HT1080 (cell line): ENCODE measurements around the gene NRL. TPM values are rescaled to one million over a fixed set of nuclear protein-coding genes. Genes with fewer than 3 reads are reported as not detected.

Experiments used
- DNase-seq: peaks from one replicate; pipeline ENCODE4 v3.0.0-alpha.2; 2015; ENCODE audit warnings: low read depth
- total RNA-seq: library from RNA; depleted of rRNA; stranded (reverse); fragments of >200 nt; shearing (Covaris generic); gene quantifications from 2 replicates; pipeline ENCODE4 v1.2.3, GENCODE V29; 2014

NRL gene
- total RNA-seq, 1 experiment from 2014 or later = 4.4 TPM

GRCh38 chr14:24083462-24083861 is 31.3 kb downstream of the NRL start:
- no peak for DNase-seq

GRCh38 chr14:24082411-24083080 is 32.2 kb downstream of the NRL start:
- no peak for DNase-seq

- DNase-seq = no peak
Observed at GRCh38 chr14:24081739-24082211, 33.0 kb downstream of the NRL start.

DNA sequence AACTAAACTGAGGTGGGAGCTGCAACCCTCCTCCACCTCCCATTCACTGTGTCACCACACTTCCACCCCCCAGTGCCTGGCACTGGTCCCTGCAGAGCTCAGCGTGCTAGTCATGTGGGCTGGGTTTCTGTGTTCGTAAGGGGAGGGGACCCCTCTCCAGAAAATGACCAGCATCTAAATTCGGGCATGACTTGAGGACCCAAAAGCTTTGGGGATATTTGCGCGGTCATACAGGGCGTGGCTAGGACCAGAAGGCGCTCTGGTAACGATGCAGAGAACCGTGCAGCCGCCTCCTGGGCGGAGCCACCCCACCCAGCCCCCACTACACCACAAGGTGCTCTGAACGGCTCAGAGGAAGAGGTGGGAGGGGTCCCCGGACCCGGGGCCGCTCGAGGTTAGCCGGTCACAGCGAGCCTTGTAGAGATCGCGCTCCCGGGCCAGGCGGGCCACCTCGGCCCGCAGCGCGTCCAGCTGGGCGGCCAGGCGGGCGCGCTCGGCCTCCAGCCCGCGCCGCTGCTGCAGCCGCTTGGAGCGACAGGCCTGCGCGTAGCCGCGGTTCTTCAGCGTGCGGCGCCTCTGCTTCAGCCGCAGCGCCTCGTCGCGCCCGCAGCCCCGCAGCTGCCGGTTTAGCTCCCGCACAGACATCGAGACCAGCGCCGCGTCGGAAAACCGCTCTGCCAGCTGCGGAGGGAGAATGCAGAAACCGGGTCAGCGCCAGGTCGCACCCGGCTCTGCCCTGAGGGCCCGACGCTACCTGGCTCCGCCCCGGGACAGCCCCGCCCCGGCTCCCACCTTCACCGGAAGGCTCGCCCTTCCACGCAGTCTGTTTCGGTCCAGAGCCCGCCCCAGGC is 33.6 kb downstream of the NRL start:
- DNase-seq = no peak

DNA sequence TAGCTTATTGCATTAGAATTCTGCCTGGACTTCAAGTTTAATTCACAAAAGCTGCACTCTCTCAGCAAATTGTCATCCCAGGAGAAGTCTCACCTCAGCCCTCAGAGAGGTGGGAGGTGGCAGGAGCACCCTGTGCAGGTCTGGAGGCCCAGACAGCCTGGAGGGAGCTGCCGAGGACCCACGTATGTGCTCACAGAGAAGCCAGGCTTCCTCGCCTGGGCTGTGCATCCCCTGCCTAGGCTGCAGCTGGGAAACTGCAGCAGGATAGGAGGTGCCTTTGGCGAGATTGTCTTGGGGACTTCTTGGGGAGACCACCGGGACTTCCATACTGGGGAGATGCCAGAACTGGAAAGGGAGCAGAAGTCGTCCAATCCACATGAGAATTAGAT is 34.6 kb downstream of the NRL start:
- DNase-seq = no peak

DNA sequence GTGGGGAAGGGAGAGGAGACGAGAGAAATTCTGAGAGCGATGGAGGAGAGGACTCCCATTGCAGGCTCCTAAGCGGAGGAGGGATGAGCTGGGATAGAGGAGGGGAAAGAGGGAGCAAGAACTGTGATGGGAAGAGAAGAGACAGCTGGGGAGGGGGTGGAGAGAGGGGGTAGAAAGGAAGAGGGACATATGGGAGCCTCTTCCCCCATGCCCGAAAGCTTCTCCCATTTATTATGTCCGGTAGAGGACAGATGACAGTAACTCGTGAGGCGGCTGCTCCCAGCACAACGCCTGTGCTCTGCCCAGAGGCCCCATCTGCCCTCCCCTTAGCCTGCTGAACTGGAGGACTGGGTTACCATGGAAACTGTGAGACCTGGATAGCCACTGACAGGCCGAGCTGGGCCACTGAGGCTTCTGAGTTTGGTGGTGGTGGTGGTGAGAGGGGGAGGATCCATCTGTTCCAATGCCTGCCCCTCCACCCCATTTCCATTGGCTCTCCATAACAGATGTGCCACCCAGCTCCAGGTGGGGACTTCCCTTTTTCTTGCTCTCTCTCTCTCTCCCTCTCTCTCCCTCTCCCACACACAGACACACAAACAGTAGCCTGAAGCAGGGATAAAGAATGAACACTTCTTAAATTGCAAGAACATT is 35.1 kb downstream of the NRL start:
- DNase-seq = no peak

DNA sequence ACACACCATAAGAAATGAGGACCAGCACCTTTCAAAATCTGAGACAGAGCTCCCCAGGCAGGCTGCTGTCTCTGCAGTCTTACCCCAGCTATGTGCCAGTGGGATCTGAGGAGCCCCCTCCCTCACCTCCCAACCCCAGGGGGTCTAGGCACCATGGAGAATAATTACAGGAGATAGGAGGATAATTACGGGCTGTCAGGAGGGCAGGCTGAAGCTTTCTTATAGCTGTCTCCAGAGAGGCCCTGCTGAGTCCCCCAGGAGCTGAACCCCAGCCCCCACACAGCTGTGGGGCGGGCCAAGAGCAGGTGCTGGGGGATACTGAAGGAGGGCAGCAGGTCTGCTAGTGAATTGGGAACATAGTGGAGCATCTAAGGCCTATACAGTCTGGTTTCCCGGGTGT is 36.6 kb downstream of the NRL start:
- DNase-seq = no peak

DNA sequence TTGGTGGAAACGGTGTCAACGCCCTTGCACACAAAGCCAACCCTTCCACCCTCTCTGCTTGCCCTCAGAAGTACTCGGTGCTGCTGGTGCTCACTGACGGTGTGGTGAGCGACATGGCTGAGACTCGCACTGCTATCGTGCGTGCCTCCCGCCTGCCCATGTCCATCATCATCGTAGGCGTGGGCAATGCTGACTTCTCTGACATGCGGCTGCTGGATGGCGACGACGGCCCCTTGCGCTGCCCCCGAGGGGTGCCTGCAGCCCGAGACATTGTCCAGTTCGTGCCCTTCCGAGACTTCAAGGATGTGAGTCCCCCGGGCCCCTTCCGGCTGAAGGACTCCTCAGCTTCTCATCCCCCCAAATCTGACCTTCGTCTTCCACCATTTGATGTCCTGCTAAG is 37.7 kb downstream of the NRL start:
- no peak for DNase-seq

DNA sequence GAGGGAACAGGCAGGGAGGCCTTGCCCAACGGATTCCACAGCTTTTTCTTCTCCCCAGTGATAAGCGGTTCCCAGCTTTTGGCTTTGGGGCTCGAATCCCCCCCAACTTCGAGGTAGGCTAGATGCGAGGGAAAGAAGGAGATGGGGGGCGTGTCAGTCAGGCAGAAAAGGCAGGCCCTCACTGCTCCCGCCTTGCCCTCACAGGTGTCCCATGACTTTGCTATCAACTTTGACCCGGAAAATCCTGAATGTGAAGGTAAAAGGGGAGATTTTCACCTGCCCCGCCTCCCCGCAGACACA is 38.5 kb downstream of the NRL start:
- DNase-seq = no peak

DNA sequence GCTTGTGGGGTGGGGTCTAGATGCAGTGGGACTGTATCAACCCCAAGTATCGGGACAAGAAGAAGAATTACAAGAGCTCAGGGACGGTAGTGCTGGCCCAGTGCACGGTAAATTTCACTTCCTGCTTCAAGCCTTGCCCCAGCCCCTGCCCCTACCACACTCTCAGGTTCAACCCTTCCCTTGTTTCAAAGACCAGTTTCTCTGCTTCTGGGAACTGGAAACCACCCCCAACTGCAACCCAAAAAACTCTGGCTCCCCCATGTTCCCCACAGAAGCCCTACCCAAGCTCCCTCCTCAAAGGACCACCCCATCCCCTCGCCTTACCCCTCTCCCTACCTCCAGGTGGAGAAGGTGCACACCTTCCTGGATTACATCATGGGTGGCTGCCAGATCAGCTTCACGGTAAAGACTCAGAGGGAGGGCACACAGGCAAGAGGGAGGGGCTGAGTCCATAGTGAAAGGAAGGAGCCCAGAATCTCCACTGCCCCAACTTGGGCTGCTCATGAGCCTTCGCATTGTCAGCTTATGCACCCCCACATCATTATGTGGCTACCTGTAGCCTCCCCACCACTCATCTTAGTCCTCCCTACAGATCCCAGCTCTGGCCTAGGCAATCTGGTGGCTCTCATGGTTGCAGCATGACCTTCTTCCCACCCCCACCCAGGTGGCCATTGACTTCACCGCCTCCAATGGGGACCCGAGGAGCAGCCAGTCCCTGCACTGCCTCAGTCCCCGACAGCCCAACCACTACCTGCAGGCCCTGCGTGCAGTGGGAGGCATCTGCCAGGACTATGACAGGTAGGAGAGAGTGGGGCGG is 39.1 kb downstream of the NRL start:
- no peak for DNase-seq

DNA sequence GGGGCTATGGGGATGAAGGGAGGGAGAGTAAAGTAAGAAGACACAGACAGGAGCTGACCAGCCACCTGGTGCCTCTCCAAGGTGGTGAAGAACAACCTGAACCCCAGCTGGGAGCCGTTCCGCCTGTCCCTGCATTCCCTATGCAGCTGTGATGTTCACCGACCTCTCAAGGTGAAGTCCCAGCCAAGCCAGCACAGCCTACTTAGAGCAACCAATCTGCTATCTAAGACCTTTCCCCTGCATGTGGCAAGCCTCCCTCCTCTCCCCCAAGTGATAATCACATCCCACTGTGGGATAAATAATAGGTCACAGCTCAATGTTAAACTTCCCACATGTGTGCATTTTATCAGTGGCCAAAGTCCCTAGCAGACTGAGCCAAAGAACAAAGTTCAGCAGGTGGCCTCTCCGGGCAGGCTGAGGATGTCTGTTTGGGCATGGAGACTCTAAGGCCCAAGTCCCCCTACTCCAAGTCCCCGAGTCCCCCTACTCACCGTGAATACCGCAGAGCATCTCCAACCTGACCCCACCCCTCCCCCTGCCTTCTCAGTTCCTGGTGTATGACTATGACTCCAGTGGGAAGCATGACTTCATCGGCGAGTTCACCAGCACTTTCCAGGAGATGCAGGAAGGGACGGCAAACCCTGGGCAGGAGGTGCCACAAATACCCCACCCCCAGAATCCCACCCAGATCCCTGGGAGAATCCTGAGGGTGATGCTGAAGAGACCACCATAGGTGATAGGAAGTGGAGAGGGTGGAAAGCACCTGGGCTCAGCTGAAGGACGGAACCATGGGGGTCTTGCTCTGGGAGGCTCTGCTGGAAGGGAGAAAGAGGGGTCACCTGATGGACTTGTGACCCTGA is 39.9 kb downstream of the NRL start:
- DNase-seq = no peak

DNA sequence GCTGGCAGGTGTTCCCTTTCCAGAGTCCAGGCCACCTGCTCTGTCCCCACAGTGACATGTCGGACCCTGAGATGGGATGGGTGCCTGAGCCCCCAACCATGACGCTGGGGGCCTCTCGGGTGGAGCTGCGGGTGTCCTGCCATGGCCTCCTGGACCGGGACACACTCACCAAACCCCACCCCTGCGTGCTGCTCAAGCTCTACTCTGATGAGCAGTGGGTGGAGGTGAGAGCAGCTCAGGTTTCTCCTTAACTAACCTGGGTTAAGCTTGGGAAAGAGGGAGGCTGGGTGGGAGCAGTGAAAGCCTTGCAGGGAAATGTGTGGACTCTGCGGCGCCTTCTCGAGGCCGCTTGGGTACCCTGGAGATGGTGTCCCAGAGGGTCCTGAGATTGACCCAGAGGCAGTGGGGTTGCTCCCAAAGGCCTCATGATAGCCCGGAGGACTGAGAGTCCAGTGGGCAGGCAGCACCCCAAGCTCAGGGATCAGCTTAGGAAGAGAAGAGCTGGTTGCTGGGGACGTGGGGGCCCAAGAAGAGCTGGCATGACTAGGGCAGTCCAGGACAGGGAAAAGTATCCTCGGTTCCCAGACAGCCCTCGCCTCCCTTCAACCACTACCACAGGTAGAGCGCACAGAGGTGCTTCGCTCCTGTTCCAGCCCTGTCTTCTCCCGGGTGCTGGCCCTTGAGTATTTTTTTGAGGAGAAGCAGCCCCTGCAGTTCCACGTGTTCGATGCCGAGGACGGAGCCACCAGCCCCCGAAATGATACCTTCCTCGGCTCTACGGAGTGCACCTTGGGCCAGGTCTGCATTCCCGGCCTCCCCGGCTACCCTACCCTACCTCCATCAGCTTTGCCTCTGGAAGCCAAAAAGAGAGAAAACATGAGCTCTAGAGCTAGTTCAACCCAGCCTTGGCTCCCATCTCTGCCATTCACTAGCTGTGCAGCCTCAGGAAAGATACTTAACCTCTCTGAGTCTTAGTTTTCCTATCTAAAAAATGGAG is 41.6 kb downstream of the NRL start:
- DNase-seq = no peak

GRCh38 chr14:24072436-24072835 is 42.3 kb downstream of the NRL start:
- no peak for DNase-seq

DNA sequence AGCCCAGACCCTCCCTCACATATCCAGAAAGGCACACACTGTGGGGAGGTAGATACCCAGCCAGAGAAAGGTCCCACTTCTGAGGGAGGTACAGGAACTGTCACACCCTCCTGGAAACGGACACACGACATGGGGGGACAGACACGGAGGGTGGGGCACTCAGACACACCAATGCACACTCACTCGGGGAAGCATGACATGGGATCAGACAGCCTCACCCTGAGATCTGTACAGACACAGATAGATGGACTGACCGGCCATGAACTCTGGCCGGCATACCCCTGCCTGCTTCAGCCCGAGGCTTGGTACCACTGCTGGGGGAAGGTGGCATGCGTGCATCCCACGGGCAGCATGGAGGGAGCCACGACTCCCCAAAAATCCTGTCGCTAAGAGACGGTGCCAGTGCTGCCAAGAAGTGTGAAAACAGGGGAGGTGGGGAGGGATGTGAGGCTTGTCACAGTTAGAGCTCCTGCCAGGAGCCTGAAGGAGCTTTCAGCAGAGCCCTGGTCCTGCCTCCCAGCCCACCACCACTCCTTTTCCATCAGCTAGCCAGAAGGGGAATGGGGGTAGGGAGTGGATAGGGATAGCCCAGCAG is 42.8 kb downstream of the NRL start:
- DNase-seq = no peak

- no peak for DNase-seq
Observed at GRCh38 chr14:24071144-24071697, 43.5 kb downstream of the NRL start, which contains the start of gene CPNE6. Gene CPNE6, plus strand, starts transcription at chr14:24071562. Its CDS starts 1,375 bp downstream, at chr14:24072937.

GRCh38 chr14:24070285-24071143 is 44.2 kb downstream of the NRL start:
- no peak for DNase-seq

DNA sequence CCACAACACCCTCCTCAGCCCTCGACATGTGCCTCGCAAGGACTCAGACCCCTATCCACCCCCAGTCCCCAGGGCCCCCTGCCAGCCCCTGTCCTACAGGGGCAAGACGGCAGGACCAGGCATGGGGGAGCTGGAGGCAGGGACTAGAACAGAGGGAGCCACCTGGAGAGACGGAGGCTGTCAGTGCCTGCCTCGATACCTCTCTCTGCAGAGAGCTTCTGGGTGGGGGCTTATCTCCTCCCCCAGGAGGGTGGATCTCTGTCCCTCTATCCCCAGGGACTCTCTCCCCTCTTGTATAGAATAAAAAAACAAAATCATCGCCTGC is 45.4 kb downstream of the NRL start:
- DNase-seq = no peak
